Measurements from ENCODE around the gene OR2T33. TPM values are rescaled to one million over a fixed set of nuclear protein-coding genes. Genes with fewer than 3 reads are reported as not detected.
"Not testable (repeated sequence)": the region's sequence is repeated elsewhere in the genome, so short reads cannot be mapped to it uniquely, and the experiment has no call there.

Gene OR2T33
- total and polyA plus RNA-seq, 2 experiments from 2014 or later, result 0.15 to 0.17 TPM

- Histone ChIP-seq H3K36me3 (no peaks in the 10 kb centered on the region), H3K4me3 (no peak overlapping the region), H3K4me1 (ENCODE audit: low read depth) (no peaks in the 10 kb centered on the region), H3K9me3 (ENCODE audit: low read depth) (no peaks in the 10 kb centered on the region), H3K27ac (no peak overlapping the region), H3K27me3 (no peaks in the 10 kb centered on the region)
- TF ChIP-seq CTCF (IDR thresholded peaks at IDR 0.05; ENCODE audit: low read depth, low read length), result no peak
- no peak for DNase-seq (ENCODE audit: low read depth in 1 of 2, low spot score in 1 of 2)
Measured at GRCh38 chr1:248288391-248288790, 10.6 kb upstream of the OR2T33 start.

- H3K4me1 ChIP-seq (ENCODE audit: low read depth); H3K27me3 ChIP-seq; H3K4me3 ChIP-seq; DNase-seq (ENCODE audit: low read depth in 1 of 2, low spot score in 1 of 2); H3K27ac ChIP-seq; H3K36me3 ChIP-seq; H3K9me3 ChIP-seq (ENCODE audit: low read depth): not testable (repeated sequence)
Measured at GRCh38 chr1:248273225-248273624, 4.6 kb downstream of the OR2T33 start.

DNA sequence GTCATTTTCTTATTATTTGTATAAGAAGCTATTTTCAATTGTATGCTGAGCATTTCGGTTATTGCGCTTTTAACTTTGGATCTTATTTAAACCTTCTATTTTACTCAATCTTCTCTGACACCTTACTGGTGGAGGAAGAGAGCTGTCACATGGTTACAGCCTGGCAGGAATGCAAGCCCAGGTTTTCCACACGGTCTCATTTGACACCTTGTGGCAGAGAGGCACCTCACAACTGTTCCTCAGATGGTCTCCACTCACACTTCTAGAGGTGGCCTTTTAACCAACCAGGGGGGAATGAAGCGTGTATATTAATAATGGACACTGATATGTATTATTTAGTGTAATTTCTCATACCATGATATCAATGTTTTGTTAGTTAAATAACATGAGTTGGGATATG, 9.6 kb downstream of the OR2T33 start:
- DNase-seq (ENCODE audit: low read depth in 1 of 2, low spot score in 1 of 2), result no peak
- Histone ChIP-seq H3K4me1 (ENCODE audit: low read depth) (no peaks in the 10 kb centered on the region), H3K4me3 (no peak overlapping the region), H3K27ac (no peak overlapping the region), H3K9me3 (ENCODE audit: low read depth) (peaks cover 5% of the 10 kb centered on the region), H3K27me3 (no peaks in the 10 kb centered on the region), H3K36me3 (no peaks in the 10 kb centered on the region)
- no peak for TF ChIP-seq CTCF (IDR thresholded peaks at IDR 0.05; ENCODE audit: low read depth, low read length)

GRCh38 chr1:248259309-248259708, 18.5 kb downstream of the OR2T33 start:
- H3K9me3 ChIP-seq (ENCODE audit: low read depth), result not testable (repeated sequence)

DNA sequence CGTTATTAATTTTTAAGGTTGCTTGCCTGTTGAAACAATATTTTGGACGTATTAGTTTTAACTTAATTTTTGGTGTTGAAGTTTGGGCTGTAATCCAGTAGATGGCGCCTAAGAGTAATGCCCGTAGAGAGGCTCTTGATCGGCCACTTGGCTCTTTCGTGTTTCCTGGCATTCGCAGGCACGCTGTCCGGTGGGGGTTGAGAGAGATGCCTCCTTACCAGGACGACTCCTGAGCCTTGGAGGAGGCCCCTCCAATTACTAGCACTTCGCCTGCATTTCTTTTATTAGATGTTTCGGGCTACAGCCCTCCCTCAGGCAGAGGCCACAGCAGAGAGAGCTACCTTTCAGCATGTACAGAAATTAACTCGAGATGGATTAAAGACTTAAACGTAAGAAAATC, 34.6 kb downstream of the OR2T33 start:
- Histone ChIP-seq H3K27ac (no peak overlapping the region), H3K4me1 (ENCODE audit: low read depth) (no peaks in the 10 kb centered on the region), H3K27me3 (no peaks in the 10 kb centered on the region), H3K9me3 (ENCODE audit: low read depth) (no peaks in the 10 kb centered on the region), H3K4me3 (no peak overlapping the region), H3K36me3 (no peaks in the 10 kb centered on the region)
- TF ChIP-seq CTCF (IDR thresholded peaks at IDR 0.05; ENCODE audit: low read depth, low read length), result peak; percentile 45
- DNase-seq (ENCODE audit: low read depth in 1 of 2, low spot score in 1 of 2), result peak in 1 of 2 donors; percentile 17

More at GRCh38 chr1:248259309-248259708, 18.5 kb downstream of the OR2T33 start:
- not testable (repeated sequence) for H3K27me3 ChIP-seq; H3K4me3 ChIP-seq; DNase-seq (ENCODE audit: low read depth in 1 of 2, low spot score in 1 of 2); H3K27ac ChIP-seq; H3K4me1 ChIP-seq (ENCODE audit: low read depth); H3K36me3 ChIP-seq

- H3K9me3 ChIP-seq (ENCODE audit: low read depth), result no peaks in the 10 kb centered on the region
- no peak for TF ChIP-seq CTCF (IDR thresholded peaks at IDR 0.05; ENCODE audit: low read depth, low read length)
- no peaks in the 10 kb centered on the region for H3K36me3 ChIP-seq
- no peak overlapping the region for H3K27ac ChIP-seq
- no peak for DNase-seq (ENCODE audit: low read depth in 1 of 2, low spot score in 1 of 2)
- H3K4me3 ChIP-seq, result no peak overlapping the region
- H3K27me3 ChIP-seq, result no peaks in the 10 kb centered on the region
- no peaks in the 10 kb centered on the region for H3K4me1 ChIP-seq (ENCODE audit: low read depth)
Measured at GRCh38 chr1:248239478-248239877, 38.3 kb downstream of the OR2T33 start.

- H3K27me3 ChIP-seq, result no peaks in the 10 kb centered on the region
- no peak for TF ChIP-seq CTCF (IDR thresholded peaks at IDR 0.05; ENCODE audit: low read depth, low read length)
- no peaks in the 10 kb centered on the region for H3K4me1 ChIP-seq (ENCODE audit: low read depth)
- no peaks in the 10 kb centered on the region for H3K9me3 ChIP-seq (ENCODE audit: low read depth)
- no peak for DNase-seq (ENCODE audit: low read depth in 1 of 2, low spot score in 1 of 2)
- no peaks in the 10 kb centered on the region for H3K36me3 ChIP-seq
- no peak within 1 kb of the TSS for H3K27ac ChIP-seq
- H3K4me3 ChIP-seq, result no peak within 1 kb of the TSS
Measured at GRCh38 chr1:248231117-248231516, 46.7 kb downstream of the OR2T33 start, which contains the start of gene OR2M4. TSS of gene OR2M4 (plus strand) at chr1:248231417. CDS start at chr1:248238929, 7,512 bp downstream.
